C1 segment of cervical spinal cord (tissue), 14 donors: Measurements from ENCODE around the gene SORCS3.

Source experiments
- DNase-seq, 14 donors: peaks; one replicate each; lab custom pipeline; 2025; lab: John Stamatoyannopoulos, UW

The SORCS3 gene

DNA sequence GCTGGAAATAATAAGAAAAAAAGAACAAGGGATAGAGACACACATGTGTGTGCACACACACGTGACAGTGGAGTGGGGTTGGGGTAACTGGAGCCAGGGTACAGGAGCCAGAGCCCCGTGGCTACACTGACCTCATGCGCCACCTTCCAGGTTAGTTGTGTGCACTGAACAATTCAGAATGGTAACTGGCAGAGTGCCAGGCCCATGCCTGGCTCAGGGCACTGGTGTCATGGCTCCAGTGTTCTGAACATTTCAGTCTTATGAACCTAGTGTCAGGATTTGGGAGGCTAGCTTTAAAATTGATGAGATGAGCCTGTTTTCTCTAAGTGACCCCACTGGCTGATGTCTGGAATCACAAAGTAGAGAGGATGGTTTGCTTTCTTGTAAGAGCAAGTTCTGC is 269.6 kb downstream of the SORCS3 start:
- DNase-seq, result no peak

DNA sequence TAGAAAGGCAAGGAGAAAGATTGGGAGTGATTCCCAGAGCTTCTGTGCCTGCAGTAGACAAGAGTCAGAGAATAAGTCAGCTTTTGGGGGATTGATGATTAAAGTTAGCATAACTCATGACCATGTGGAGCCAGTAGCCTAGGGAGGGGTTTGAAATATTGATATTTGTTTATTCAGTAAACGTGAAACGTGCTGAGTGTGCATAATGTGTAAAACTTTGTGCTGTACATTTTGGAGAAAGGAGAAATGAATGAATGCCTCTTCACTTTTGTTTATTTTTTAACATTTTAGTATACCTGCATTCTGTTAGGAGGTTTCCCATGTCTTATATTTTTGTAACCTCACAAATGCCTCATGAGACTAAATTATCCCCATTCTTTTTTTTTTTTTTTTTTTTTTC is 272.3 kb downstream of the SORCS3 start:
- no peak for DNase-seq

DNA sequence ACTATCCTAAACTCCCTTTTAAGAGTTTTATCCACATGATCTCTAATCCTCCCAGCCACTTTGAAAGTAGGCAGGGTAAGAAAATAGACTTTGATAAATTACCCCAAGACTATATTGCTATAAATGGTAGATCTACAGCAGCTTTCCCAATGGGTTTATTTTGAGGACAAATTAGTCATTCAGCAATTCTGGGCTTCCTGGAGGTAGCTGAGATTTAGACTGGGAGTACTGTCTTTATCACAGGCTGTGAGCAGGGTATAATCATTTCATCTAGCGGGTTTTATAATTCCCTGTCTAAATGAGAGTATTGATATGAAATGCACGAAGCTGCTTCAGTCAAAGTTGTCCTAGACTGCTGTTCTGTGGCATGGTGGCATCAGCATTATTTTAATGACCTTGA is 279.4 kb downstream of the SORCS3 start:
- no peak for DNase-seq

GRCh38 chr10:104921763-104922162 is 280.7 kb downstream of the SORCS3 start:
- DNase-seq, result no peak

DNA sequence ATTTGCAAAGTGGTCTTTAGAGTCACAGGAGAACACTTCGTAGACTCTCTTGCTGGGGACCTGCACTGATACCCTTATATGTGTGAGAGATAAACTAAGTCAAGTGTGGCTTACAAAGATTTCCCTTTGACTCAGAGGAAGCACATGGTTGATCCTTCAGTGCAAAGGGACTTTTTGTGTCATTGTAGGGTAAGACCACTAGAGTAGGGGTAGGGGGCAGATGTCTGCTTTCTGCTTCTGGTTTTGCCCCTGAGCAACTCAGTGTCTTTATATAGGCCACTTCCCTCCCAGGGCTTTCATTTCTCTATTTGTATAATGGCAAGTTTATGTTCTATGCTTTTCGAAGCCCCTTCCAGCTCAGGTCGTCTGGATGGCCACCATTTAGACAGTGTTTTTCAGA is 281.7 kb downstream of the SORCS3 start:
- DNase-seq, result no peak

DNA sequence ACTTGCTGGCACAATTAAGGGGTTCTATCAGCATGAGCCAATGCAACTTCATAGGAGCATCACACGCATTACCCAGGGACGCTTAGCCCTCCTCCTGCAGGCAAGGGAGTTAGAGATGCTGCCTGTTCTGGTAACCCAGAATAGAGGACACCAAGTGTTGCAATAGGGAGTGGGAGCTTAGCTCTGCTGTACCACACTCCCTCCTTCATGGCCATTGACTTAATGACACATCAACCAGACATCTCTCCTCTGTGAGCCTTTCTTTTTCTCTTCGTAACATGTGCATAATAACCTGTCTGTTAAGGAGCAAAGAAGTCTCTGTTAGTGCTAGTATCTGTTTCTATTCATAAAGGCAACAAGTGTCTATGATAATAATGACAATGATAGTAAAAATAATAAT is 282.4 kb downstream of the SORCS3 start:
- DNase-seq, result no peak

DNA sequence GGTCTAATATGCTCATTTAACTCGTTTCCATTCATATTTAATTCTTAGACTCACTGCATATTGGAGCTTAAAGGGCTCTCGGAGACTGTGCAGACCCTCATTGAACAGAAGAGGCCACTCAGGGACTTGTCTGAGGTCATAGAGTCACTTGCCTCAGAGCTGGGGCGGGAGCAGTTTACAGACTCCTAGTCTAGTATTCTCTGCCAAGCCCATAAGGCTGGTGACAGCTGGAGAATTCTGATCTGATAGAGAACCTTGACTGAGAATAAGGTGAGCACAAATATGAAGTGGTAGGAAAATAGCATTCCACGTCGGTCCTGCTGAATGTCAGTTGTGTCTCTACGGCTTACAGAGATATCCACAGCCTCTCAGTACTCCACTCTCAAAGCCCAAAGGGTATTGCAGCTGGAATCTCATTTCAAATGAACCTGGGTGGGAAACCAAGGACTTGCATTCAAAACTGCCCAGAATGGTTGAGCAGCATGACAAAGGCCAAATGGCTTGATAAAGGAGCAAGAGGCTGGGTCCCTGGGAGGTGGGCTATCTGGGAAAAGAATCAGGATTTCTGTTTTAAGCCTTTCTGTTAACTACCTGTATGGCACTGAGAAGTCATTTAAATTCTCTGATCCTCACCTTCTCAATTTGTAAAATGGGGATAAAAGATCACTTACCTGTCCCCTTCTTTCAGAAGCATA is 283.2 kb downstream of the SORCS3 start:
- DNase-seq, result no peak

DNA sequence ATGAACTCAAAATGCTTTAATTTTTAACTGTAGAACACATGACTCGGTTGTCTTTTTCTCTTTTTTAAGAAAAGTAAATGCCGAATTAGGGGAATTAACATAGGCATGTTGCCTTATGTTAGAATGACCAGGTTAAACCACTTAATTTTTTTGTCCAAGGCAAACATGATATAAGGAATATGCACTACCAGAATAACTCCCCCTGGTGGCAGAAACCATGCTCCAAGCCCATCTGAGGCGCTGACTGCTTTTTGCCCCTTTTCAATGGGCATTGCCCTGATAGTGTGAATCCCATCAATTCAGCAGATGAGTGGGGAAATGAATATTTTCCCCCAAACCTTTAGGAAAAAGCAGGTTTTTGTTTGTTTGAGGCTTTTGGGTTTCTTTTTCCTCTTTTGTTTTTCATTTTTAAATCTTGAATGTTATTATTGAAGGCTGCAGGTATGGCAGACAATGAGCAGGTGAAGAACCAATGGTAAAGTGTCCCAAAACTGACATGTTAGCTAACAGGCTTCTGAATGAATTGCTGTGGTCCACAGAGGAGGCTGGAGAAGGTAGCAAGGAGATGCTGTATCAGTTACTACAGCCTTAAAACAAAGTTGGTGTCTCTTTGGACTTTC is 284.3 kb downstream of the SORCS3 start:
- peak in 3 of 14 donors; percentile 3 to 6 (median 4) for DNase-seq

DNA sequence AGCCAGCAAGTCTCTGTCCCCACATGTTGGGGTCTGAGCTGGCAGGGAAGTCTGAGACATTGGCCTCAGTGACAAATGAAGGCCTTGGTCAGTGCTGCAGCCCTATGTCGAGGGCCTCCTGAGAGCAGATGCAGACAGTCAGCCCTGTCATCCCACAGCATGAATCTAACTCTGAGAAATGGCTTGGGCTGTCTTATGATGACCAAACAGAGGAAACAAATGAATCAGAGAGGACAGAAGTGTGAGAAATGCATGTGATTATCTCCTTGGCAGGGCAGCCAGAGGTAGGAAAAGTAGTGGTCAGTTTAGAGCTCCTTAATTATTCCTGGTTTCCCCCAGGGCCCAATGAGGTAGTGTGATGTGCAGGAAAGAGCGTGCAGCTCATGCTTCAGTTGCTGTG is 287.6 kb downstream of the SORCS3 start:
- no peak for DNase-seq

GRCh38 chr10:104931612-104932134 is 290.6 kb downstream of the SORCS3 start:
- no peak for DNase-seq

GRCh38 chr10:104935656-104936055 is 294.6 kb downstream of the SORCS3 start:
- no peak for DNase-seq

DNA sequence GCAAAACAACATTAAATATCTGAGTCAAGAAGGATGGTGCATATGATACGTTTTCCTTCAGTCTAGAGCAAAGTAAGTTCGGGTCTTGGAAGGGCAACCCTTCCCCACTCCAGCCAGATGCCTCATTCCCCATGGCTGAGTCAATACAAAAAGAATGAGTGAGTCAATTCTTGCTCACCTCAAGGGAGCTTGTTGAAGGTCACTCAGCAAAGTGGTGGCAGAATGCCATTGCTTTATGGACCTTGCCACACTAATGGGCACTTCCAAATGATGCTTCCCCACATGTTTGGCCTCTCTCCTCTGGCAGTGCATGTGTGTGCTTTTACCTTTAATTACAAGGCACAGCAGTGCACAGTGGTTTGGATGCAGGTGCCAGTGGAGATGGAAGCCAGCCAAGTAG is 296.5 kb downstream of the SORCS3 start:
- peak in 2 of 14 donors; percentile 3 to 17 for DNase-seq

- DNase-seq, result no peak
These were observed 296.9 kb downstream of the SORCS3 start for GRCh38 chr10:104938031-104938430.

GRCh38 chr10:104941662-104942061 is 300.6 kb downstream of the SORCS3 start:
- DNase-seq, result no peak

- no peak for DNase-seq
These were observed 306.2 kb downstream of the SORCS3 start for GRCh38 chr10:104947314-104947713.

- DNase-seq, result no peak
These were observed 316.2 kb downstream of the SORCS3 start for GRCh38 chr10:104957178-104957841.

DNA sequence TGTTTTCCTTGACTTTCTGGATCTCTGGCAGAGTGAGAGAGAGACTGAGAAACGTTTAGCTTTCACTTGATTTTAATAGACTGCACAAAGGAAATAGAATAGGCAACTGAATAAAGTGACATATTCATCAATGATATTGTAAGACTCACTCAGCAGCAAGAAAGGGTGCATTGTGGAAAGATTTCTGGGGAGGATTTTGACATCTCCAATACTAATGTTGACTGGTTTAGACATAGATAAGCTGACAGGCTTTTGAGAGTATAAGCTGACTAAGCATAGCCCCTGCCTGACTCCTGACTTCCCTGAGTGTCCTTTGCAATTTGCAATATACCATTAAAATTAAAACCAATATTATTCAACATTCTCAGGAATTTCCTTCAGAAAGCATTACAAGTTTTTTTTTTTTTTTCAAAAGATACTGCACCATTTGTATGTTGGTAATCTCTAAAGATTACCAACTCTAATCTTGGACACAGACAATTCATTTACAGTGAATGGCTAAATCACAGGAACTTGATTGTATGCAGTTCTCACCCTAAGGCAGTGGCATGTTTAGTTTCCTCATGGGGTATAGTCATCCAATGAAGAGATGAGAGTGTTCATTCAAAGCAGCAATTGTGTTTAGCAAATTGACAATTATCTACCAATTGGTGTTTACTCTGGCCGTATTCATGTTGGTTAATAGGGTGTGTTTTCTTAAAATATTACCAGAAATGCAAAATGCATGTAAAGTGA is 325.6 kb downstream of the SORCS3 start:
- DNase-seq, result no peak

DNA sequence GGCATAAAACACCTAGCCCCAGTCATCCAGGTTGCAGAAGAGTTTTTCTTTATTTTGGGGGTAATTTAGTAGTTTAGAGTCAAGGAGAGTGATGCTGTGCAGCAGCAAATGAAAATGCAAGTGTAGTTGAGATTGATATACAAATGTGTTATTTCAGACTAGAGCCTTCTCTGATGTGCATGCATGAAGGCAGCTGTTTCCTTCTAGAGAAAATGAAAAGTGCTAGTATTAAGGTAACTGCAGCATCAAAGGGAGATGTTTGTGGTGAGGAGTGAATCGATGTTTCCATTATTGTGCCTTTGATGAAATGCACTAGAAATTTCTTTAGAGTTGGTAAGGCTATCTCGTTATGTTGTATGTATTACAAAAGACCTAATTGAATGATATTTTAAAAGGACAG is 339.3 kb downstream of the SORCS3 start:
- no peak for DNase-seq

- no peak for DNase-seq
These were observed 340.9 kb downstream of the SORCS3 start for GRCh38 chr10:104981995-104982394.

DNA sequence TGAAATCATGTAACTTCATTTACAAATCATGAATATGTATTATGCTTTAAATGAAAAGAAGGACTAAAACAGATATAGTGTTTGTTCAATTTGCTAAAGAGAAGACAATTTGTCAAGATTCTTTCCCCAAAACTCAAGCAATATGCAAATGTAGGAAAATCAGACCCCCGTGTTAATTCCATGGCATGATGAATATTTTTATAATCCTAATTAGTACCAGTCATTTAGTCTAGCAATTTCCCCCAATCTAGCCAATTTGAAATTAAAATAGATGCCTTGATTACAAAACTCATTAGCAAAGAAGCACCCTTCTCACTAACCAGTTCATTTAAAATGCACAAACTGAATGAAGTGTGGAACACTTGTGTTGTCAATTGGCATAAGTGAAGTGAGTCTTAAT is 347.6 kb downstream of the SORCS3 start:
- DNase-seq, result no peak

DNA sequence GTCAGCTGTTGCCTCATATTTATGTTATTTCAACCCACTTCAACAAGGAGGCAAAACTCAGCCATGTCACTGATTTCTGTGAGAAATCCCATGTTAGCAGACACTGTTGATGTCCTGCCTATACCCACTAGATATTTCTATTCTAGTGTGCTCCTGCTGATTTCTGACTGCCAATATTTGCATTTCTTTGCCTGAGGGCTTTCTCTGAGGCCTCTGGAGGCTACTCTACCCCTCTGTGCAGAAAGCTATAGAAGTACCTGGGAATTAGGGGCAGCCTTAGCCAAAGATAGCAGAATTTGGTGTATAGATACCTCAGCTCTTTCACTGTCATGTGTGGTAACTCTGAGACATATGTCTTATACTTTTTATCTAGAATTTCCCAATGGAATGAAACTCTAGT is 348.8 kb downstream of the SORCS3 start:
- DNase-seq, result no peak

DNA sequence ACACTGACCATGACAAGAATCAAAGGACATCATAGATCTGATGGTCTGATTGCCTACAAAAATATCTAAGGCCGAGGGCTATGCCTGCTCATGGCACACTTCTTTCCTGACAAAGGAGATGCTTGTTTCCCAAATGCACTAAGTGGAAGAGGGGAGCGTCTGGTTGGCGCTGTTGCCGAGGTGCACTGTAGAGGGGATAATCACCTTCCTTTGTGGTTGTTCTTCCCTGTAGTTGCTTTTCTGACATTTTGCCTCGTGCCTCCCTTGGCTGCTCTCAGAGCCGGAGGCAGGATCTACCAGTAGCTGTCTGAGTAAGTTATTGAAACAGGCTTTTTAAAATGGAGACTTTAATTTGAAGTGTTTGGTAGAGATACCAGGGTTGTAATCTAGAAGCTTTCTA is 352.0 kb downstream of the SORCS3 start:
- DNase-seq, result no peak
